ENCODE measurements around the gene IL17C.

DNA sequence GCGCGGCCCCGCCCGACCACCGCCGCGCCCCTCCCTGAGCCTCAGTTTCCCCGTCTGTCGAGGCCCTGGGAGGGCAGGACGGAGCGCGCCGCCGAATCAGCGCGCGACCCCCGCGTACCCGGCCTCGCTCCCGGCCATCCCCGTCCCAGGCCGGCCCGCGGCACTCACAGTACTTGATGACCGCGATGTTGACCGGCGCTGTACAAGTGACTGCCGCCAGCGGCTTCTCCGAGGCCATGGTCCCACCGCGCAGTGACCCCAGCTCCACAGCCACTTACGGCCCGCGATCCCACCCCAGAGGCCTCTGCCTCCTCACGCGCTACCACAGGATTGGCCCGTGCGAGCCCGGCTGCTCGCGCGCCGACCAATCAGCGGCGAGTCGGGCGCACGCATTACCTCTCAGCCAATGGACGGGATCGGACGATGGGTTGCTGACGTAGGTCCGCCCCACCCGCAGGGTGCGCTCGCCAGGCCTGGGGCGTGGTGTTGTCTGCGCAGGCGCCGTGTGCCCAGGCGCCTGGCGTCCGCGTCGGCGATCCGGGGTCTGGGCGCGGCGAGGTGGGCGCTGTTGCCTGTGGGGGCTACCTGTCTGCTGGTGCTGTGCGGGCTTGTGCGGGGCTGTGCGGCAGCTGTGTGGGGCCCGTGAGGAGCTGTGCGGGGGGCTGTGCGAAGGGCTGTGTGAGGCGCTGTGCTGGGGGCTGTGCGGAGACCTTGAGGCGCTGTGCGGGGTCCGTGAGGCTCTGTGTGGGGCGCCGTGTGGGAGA is 24.7 kb downstream of the IL17C start, which contains the start of gene MVD:
- TF ChIP-seq, protein P1, sequence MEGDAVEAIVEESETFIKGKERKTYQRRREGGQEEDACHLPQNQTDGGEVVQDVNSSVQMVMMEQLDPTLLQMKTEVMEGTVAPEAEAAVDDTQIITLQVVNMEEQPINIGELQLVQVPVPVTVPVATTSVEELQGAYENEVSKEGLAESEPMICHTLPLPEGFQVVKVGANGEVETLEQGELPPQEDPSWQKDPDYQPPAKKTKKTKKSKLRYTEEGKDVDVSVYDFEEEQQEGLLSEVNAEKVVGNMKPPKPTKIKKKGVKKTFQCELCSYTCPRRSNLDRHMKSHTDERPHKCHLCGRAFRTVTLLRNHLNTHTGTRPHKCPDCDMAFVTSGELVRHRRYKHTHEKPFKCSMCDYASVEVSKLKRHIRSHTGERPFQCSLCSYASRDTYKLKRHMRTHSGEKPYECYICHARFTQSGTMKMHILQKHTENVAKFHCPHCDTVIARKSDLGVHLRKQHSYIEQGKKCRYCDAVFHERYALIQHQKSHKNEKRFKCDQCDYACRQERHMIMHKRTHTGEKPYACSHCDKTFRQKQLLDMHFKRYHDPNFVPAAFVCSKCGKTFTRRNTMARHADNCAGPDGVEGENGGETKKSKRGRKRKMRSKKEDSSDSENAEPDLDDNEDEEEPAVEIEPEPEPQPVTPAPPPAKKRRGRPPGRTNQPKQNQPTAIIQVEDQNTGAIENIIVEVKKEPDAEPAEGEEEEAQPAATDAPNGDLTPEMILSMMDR (IDR thresholded peaks at IDR 0.05; ENCODE audit: poor library complexity, severe bottlenecking): peak; percentile 47
- peak; percentile 93 for TF ChIP-seq POLR2AphosphoS5 (IDR thresholded peaks at IDR 0.05)
- no peak for TF ChIP-seq EZH2 (IDR thresholded peaks at IDR 0.05; ENCODE audit: borderline replicate concordance, insufficient read depth, low read length, poor library complexity, severe bottlenecking)
- TF ChIP-seq, protein P2, sequence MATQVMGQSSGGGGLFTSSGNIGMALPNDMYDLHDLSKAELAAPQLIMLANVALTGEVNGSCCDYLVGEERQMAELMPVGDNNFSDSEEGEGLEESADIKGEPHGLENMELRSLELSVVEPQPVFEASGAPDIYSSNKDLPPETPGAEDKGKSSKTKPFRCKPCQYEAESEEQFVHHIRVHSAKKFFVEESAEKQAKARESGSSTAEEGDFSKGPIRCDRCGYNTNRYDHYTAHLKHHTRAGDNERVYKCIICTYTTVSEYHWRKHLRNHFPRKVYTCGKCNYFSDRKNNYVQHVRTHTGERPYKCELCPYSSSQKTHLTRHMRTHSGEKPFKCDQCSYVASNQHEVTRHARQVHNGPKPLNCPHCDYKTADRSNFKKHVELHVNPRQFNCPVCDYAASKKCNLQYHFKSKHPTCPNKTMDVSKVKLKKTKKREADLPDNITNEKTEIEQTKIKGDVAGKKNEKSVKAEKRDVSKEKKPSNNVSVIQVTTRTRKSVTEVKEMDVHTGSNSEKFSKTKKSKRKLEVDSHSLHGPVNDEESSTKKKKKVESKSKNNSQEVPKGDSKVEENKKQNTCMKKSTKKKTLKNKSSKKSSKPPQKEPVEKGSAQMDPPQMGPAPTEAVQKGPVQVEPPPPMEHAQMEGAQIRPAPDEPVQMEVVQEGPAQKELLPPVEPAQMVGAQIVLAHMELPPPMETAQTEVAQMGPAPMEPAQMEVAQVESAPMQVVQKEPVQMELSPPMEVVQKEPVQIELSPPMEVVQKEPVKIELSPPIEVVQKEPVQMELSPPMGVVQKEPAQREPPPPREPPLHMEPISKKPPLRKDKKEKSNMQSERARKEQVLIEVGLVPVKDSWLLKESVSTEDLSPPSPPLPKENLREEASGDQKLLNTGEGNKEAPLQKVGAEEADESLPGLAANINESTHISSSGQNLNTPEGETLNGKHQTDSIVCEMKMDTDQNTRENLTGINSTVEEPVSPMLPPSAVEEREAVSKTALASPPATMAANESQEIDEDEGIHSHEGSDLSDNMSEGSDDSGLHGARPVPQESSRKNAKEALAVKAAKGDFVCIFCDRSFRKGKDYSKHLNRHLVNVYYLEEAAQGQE (IDR thresholded peaks at IDR 0.05; ENCODE audit: borderline replicate concordance): peak; percentile 76
- TF ChIP-seq TAF1 (IDR thresholded peaks at IDR 0.05; ENCODE audit: low read depth): peak; percentile 63

All from neural cell (in vitro differentiated cells).